GM19397 (cell line): ENCODE data around the gene HECW1.

Experiments used
- ATAC-seq: cut with Tn5 transposase; IDR thresholded peaks from one replicate; pipeline ENCODE4 v1.9.1; 2021; ENCODE audit warnings: mild to moderate bottlenecking, moderate library complexity; ENCODE audit not compliant: unreplicated experiment

The HECW1 gene

GRCh38 chr7:43528576-43529354, 416.3 kb downstream of the HECW1 start:
- no peak for ATAC-seq

DNA sequence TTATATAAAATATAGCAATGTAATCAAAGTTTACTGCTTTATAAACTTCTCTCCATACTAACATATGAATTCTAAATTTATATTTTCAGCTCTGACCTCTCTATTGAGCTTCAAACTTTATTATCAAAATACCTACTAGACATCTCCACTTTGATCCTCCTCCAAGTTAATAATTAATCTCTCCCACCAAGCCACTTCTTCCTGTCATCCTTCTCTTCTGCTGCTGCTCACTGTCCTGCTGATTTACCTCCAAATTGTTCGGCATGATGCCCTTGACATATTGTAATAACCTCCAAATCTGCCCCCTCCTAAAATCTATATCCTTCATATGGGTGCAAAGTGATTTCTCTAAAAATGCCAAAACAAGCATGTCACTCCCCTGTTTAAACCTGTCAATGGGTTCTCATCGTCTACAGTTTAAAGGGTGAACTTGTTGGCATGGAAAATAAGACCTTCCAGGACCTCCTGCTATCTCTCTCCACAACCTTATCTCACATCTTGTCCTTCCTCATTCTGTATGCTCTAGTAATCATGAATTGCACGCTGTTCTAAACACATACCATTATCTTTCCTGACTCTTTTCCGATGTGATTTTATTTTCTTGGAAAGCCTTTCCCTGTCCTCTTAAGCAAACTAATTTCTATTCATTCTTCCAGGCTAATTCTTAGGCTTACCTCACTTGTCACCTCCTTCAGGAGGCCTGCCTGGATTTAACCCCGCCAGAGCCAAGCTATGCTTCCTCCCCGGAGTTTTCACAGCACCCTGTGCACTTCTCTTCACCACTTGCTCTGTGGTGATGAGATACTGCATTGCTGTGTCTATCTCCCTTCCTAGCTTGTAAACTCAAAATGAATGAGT, 418.3 kb downstream of the HECW1 start:
- no peak for ATAC-seq

GRCh38 chr7:43531700-43532099, 419.3 kb downstream of the HECW1 start:
- no peak for ATAC-seq

GRCh38 chr7:43533801-43534479, 421.5 kb downstream of the HECW1 start:
- no peak for ATAC-seq

DNA sequence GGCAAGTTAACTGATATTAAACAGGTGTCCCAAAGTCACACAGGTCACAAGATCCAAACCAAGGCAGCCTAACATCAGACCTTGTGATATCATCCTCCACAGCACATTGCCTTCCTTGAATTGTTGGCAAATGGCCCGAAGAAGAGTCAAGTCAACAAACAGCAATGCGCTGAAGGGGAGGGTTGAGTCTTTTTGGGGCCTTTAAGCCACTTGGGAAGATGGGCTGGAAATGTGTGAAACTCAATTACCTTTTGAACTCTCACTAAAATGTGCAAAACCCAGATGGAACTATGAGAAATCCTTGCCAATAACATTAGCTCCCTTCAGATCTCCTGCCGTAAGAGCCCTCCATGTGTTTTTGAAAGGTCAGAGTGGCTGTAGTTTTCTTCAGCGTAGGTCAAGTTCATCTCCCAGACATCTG, 422.6 kb downstream of the HECW1 start:
- no peak for ATAC-seq

- no peak for ATAC-seq
Observed at GRCh38 chr7:43535810-43536585, 423.6 kb downstream of the HECW1 start.

GRCh38 chr7:43536773-43537172, 424.3 kb downstream of the HECW1 start:
- no peak for ATAC-seq

GRCh38 chr7:43537765-43538403, 425.4 kb downstream of the HECW1 start:
- ATAC-seq, result no peak

GRCh38 chr7:43538404-43538771, 425.9 kb downstream of the HECW1 start:
- ATAC-seq, result no peak

- no peak for ATAC-seq
Observed at GRCh38 chr7:43540471-43540870, 428.0 kb downstream of the HECW1 start.

DNA sequence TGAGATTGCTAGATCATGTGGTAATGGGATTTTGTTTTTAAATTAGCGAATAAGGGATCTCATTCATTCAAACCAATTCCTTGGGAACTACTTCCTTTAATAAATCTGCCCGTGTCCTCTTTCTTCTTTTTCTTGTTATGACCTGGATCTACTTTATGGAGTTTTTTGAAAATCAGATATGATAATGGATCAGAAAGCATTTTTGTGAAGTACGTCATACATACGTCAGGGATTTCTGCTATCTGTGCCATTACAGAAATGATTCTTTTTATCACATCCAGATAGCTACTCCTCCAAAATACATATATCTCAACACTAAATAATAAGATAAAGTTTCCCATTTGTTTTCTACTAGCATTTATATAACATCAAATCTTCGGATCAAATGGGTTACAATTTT, 430.3 kb downstream of the HECW1 start:
- no peak for ATAC-seq

- ATAC-seq, result no peak
Observed at GRCh38 chr7:43546231-43546630, 433.8 kb downstream of the HECW1 start.

DNA sequence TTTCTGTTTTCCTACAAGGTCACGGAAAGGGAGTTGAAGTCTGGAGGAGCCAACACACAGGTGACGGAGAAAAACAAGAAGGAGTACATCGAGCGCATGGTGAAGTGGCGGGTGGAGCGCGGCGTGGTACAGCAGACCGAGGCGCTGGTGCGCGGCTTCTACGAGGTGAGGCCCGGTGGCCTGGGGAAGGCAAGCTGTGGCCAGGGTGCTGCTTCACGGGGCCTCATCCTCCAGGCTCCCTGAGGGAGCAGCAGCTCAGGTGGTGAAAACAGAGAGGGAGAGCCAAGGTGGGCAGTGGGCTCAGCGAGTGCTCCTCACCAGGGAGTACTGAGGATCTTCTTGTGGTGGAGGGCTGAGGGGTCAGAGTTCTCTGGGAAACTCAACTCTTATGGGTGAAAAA, 438.0 kb downstream of the HECW1 start:
- no peak for ATAC-seq

- ATAC-seq, result no peak
Observed at GRCh38 chr7:43552122-43552521, 439.7 kb downstream of the HECW1 start.

DNA sequence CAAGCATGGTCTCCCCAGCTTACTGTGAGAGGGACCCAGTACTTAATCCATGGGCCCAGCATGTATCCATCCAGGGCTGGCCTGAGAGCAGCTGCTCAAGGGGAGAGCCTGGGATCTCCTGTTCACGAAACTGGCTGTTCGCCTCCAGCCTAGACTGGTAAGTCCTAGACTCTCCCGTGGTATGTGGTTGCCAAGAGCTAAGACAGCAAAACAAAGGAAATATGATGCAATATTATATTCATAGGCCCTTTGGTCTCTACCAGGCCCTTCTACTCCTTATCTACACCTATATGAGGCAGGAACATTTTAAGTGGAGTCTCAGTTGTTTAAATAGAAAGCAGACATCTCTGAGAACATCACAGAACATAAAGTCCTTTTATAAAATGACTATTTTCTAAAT, 441.6 kb downstream of the HECW1 start:
- no peak for ATAC-seq

GRCh38 chr7:43554423-43554822, 442.0 kb downstream of the HECW1 start:
- ATAC-seq, result no peak

- ATAC-seq, result no peak
Observed at GRCh38 chr7:43557831-43558495, 445.5 kb downstream of the HECW1 start.

DNA sequence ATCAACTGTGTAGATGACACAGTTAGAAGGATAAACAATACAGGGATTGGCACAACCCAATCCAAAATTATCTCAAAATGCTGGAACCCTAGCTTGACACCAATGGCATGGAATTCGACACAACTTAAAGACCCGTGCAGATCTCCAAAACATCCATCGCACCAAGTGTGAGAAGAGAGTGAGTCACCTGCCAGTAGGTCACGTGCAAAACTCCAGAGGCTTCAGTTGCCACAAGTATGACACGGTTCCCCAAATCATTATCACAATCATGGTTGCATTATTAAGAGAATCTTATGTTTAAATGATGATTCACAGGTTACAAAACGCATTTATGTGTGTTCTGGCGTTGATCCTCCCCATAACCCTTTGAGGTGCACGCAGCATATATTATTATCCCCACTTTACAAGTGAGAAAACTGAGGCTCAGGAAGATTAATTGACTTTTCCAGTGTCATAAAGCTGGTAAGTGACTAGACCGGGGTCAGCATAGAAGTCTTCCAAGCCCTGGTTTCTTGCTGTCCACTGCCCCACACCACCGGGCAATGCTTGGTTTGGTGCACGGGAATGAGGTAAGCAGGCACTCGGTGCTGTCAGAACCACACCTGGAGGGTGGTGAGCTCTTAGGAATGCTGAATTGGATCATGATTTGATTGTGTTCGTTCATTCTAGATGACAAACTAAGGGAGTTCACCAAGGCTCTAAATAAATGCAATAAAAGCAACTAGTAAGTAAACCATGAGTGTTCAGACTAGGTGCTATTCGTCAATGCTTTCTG, 446.9 kb downstream of the HECW1 start:
- ATAC-seq, result no peak

GRCh38 chr7:43559946-43560335, 447.5 kb downstream of the HECW1 start:
- ATAC-seq, result no peak
